Fibroblast of villous mesenchyme (primary cell): ENCODE results near the gene ST3GAL5. TPM values are rescaled to one million over a fixed set of nuclear protein-coding genes. Genes with fewer than 3 reads are reported as not detected.

Experiments used
- DNase-seq: peaks from one replicate; pipeline ENCODE4 v3.0.0-alpha.2; 2010; ENCODE audit warnings: low read depth
- H3K4me3 ChIP-seq: 2 replicates; pipeline ENCODE4 v1.5.1; 2011; ENCODE audit warnings: low read depth, mild to moderate bottlenecking, low read length
- total RNA-seq: library from RNA; depleted of rRNA; stranded (reverse); fragments of >200 nt; gene quantifications from 2 replicates; pipeline ENCODE4 v1.2.3, GENCODE V29; 2012
- TF ChIP-seq, protein P1 (sequence below): IDR thresholded peaks from 2 replicates; pipeline ENCODE4 v1.5.1; 2012; ENCODE audit warnings: low read depth, mild to moderate bottlenecking, low read length; ENCODE audit not compliant: insufficient read depth

The ST3GAL5 gene
- total RNA-seq, 1 donor, result 27.6 TPM

DNA sequence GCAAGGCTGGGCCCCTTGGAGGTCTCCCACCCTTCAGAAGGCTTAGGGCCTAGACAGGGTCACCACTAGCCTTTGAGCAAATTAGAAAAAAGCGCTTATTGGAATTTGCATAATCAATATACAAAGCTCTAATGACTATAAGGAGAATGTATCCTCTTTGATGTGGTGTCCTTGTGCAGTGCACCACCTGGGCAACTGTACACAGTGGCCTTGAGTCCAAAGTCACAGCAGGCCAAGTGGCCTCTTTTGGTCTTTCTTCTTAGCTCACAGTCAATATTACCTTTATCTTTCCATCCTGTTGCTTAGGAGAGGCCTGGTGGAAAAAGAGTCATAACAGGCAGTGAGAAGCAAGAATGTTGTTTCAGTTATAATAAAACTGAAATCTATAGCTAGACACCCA is 19.7 kb upstream of the ST3GAL5 start:
- no peak overlapping the region for H3K4me3 ChIP-seq
- TF ChIP-seq, protein P1, sequence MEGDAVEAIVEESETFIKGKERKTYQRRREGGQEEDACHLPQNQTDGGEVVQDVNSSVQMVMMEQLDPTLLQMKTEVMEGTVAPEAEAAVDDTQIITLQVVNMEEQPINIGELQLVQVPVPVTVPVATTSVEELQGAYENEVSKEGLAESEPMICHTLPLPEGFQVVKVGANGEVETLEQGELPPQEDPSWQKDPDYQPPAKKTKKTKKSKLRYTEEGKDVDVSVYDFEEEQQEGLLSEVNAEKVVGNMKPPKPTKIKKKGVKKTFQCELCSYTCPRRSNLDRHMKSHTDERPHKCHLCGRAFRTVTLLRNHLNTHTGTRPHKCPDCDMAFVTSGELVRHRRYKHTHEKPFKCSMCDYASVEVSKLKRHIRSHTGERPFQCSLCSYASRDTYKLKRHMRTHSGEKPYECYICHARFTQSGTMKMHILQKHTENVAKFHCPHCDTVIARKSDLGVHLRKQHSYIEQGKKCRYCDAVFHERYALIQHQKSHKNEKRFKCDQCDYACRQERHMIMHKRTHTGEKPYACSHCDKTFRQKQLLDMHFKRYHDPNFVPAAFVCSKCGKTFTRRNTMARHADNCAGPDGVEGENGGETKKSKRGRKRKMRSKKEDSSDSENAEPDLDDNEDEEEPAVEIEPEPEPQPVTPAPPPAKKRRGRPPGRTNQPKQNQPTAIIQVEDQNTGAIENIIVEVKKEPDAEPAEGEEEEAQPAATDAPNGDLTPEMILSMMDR, result no peak
- DNase-seq, result no peak

DNA sequence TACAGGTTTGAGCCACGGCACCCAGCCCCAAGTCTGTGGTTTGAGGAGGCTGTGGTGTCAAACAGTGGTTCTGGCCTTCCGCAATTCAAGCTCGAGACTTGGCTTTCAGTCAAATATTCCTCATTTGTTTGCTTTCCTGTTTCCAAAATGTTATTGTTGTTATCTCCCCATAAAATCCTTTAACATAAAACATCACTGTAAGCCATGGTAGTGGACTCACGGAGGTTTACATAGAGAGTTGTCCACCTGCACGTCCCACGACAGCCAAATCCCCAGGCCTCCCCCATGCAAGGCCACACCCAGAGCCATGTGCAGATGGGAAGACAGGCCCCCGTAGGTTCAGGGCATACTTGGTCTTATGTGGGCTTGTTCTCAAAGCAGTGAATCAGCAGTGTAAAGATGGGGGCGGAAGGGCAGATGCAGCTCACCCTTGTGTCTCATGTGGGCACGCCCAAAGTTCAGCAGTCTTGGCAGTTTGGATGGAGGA is 18.9 kb upstream of the ST3GAL5 start:
- TF ChIP-seq, protein P1, result no peak
- peak; percentile 93 for DNase-seq
- no peak overlapping the region for H3K4me3 ChIP-seq

DNA sequence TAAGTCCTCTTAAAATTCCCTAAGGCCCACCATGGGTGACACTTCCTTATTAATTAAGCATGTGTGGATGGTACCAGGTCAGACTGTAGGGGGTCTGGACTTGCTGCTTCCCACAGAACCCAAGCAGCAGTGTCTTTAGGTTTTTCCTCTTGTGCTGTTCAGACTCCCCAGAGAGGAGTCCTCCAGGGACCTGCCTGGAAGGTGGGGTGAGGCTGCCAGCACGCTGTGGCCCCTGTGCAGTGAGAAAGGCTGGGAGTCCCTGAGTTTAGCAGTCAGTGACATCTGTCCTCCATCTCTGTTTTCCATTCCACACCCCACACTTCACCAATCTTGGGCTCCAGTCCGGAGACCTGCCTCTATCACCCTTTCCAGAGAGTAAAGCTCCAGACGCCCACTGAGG is 18.0 kb upstream of the ST3GAL5 start:
- TF ChIP-seq, protein P1, result no peak
- DNase-seq, result no peak
- no peak overlapping the region for H3K4me3 ChIP-seq

DNA sequence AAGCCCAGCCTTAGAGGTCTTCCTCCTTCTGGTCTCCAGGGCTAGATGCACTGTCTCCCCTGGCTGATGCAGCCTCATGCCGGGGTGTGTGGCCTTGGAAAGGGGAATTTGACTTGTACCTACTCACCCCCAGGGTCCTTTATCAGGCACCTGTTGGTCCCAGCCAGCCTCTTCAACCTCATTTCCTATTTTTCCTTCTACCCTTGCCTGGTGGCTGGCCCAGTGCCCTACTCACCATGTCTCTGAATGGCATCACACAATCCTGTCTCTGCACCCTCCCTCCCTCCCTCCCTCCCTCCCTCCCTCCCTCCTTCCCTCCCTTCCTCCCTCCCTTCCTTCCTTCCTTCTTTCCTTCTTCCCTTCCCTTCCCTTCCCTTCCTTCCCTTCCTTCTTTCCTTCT is 17.1 kb upstream of the ST3GAL5 start:
- TF ChIP-seq, protein P1, result no peak
- no peak overlapping the region for H3K4me3 ChIP-seq
- DNase-seq, result no peak

DNA sequence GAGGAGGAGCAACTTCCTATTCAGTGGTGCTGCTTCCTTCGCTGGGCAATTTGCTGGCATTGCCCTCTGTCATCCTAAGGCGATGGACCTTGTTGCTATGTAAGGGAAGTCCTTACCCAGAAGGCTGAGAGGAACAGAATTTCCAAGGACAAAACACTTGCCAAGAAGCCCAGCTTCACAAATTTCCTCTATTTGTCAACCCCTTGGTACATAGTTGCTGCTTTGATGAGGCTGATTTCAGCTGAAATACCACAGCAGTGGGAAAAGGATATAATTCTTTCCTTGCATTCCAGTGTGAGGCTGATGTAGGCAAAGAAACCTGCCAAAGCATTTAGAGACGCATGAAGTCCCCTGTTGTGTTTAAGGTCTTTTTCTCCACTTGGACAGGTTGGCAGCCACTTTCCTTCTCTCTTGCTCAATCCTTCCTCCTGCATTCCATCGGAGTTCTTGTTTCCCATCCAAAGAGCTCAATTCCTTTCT is 16.4 kb upstream of the ST3GAL5 start:
- no peak overlapping the region for H3K4me3 ChIP-seq
- TF ChIP-seq, protein P1, result no peak
- no peak for DNase-seq

DNA sequence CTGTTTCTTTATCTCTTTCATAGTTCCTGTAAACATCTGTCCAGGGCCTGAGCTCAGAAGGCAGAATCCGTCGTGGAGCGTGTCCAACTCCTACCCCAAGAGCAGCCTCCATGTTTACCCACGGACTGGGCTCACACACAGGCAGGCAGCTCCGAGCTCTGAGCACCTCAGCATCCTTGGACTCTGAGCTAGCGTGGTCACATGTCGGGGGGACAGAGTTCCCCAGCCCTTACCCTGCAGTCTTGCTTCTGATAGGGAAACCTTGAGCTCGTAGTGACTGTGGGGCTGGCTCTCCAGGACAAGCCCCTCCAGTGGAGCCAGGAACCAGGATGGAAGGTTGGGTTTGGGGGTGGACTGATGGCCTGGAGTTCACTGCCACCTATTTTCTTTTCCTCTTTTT is 15.1 kb upstream of the ST3GAL5 start:
- H3K4me3 ChIP-seq, result no peak overlapping the region
- TF ChIP-seq, protein P1, result no peak

DNA sequence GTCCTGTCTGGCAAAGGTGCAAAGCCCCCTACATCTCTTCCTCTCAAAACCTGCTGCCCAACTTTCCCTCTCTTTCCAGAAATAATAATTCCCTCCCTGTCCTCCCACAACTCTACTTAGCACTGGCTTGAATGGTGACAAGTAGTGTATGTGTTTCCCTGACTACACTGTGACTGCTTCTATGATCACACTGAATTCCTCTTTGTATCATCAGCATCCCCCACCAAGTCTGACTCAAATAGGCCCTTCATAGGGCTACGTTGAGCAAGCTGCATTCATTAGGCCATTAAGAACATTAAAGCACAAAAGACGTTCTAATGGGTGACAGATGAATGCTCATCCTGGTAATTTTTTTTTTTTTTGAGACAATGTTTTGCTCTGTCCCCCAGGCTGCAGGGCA is 13.7 kb upstream of the ST3GAL5 start:
- TF ChIP-seq, protein P1, result no peak
- no peak for DNase-seq
- no peak overlapping the region for H3K4me3 ChIP-seq

More for the DNA sequence above, 15.1 kb upstream of the ST3GAL5 start:
- no peak for DNase-seq
